ENCODE data around the gene OR5AN1. TPM values are rescaled to one million over a fixed set of nuclear protein-coding genes. Genes with fewer than 3 reads are reported as not detected.

OR5AN1 gene
- total and polyA plus RNA-seq, 8 donors: not detected

GRCh38 chr11:59413646-59414045 is 55.0 kb downstream of the OR5AN1 start:
- DNase-seq (no peak), ATAC-seq (no peak)
- Histone ChIP-seq H3K9me3 (peaks cover 0 to 20% of the 10 kb centered on the region in 2 donors), H3K4me3 (no peak overlapping the region), H3K27me3 (no peaks in the 10 kb centered on the region), H3K4me1 (no peaks in the 10 kb centered on the region), H3K27ac (no peak overlapping the region), H3K36me3 (no peaks in the 10 kb centered on the region)
- no peak for TF ChIP-seq CTCF (IDR thresholded peaks at IDR 0.05)
- intact Hi-C loops (cut with DNase I): no loop called here

GRCh38 chr11:59415111-59415510 is 56.4 kb downstream of the OR5AN1 start:
- no peak overlapping the region for H3K27ac ChIP-seq
- H3K36me3 ChIP-seq: no peaks in the 10 kb centered on the region
- intact Hi-C loops (cut with DNase I): no loop called here
- peaks cover 0 to 6% of the 10 kb centered on the region in 2 donors for H3K9me3 ChIP-seq
- DNase-seq (no peak), ATAC-seq (no peak)
- no peak for TF ChIP-seq CTCF (IDR thresholded peaks at IDR 0.05)
- H3K27me3 ChIP-seq: no peaks in the 10 kb centered on the region
- H3K4me3 ChIP-seq: no peak overlapping the region
- H3K4me1 ChIP-seq: no peaks in the 10 kb centered on the region

- ATAC-seq: no peak
Measured at GRCh38 chr11:59416613-59417012, 57.9 kb downstream of the OR5AN1 start.

GRCh38 chr11:59417023-59417422 is 58.3 kb downstream of the OR5AN1 start:
- Histone ChIP-seq H3K4me1 (no peaks in the 10 kb centered on the region), H3K36me3 (no peaks in the 10 kb centered on the region), H3K4me3 (no peak overlapping the region), H3K27ac (no peak overlapping the region), H3K27me3 (no peaks in the 10 kb centered on the region), H3K9me3 (no peaks in the 10 kb centered on the region)
- TF ChIP-seq CTCF (IDR thresholded peaks at IDR 0.05): no peak
- intact Hi-C loops (cut with DNase I): no loop called here
- ATAC-seq (no peak), DNase-seq (no peak)

More at GRCh38 chr11:59416613-59417012, 57.9 kb downstream of the OR5AN1 start:
- no peak for TF ChIP-seq CTCF (IDR thresholded peaks at IDR 0.05)
- Histone ChIP-seq H3K4me1 (no peaks in the 10 kb centered on the region), H3K27ac (no peak overlapping the region), H3K36me3 (no peaks in the 10 kb centered on the region), H3K9me3 (no peaks in the 10 kb centered on the region), H3K27me3 (no peaks in the 10 kb centered on the region), H3K4me3 (no peak overlapping the region)
- DNase-seq: no peak
- intact Hi-C loops (cut with DNase I): no loop called here

- no peak for TF ChIP-seq CTCF (IDR thresholded peaks at IDR 0.05)
- no peak overlapping the region for H3K27ac ChIP-seq
- H3K4me1 ChIP-seq: no peaks in the 10 kb centered on the region
- no peak for ATAC-seq
- intact Hi-C loops (cut with DNase I): no loop called here
- no peak overlapping the region for H3K4me3 ChIP-seq
- H3K9me3 ChIP-seq: no peaks in the 10 kb centered on the region
- DNase-seq: no peak
- no peaks in the 10 kb centered on the region for H3K36me3 ChIP-seq
- no peaks in the 10 kb centered on the region for H3K27me3 ChIP-seq
Measured at GRCh38 chr11:59418156-59418555, 59.5 kb downstream of the OR5AN1 start.

Other genes with a start within 250 kb of the OR5AN1 start
- 10 to 100 TPM; 50.3 to 55.9 TPM for gene FAM111A, start 216.0 kb upstream of the OR5AN1 start, total RNA-seq
- 100 to 1,000 TPM in 3 of 6 donors, 10 to 100 TPM in 3; 82.8 to 113 (median 97.1) TPM for gene FAM111A, start 216.0 kb upstream of the OR5AN1 start, polyA plus RNA-seq (ENCODE audit: insufficient read length in 6 of 6)
- gene DTX4, start 186.8 kb upstream of the OR5AN1 start, total RNA-seq: 10 to 100 TPM; 33.2 to 43.4 TPM
- 10 to 100 TPM; 65.0 to 74.9 (median 70.0) TPM for gene DTX4, start 186.8 kb upstream of the OR5AN1 start, polyA plus RNA-seq (ENCODE audit: insufficient read length in 6 of 6)
- gene MPEG1, start 146.0 kb upstream of the OR5AN1 start, total RNA-seq: 10 to 100 TPM; 23.5 to 68.7 TPM
- 10 to 100 TPM; 12.3 to 16.9 (median 14.9) TPM for gene MPEG1, start 146.0 kb upstream of the OR5AN1 start, polyA plus RNA-seq (ENCODE audit: insufficient read length in 6 of 6)
- gene OR5A2, start 67.5 kb downstream of the OR5AN1 start, total RNA-seq: not detected
- under 1 TPM in 5 of 6 donors, not detected in 1; 0.01 to 0.06 (median 0.03) TPM for gene OR5A2, start 67.5 kb downstream of the OR5AN1 start, polyA plus RNA-seq (ENCODE audit: insufficient read length in 6 of 6)
- not detected for gene OR5A1, start 77.6 kb downstream of the OR5AN1 start, total RNA-seq
- under 1 TPM in 4 of 6 donors, not detected in 2; 0.01 to 0.04 (median 0.03) TPM for gene OR5A1, start 77.6 kb downstream of the OR5AN1 start, polyA plus RNA-seq (ENCODE audit: insufficient read length in 6 of 6)
- gene OR4D6, start 98.1 kb downstream of the OR5AN1 start, total RNA-seq: not detected
- gene OR4D6, start 98.1 kb downstream of the OR5AN1 start, polyA plus RNA-seq (ENCODE audit: insufficient read length in 6 of 6): not detected
- not detected for gene OR4D10, start 114.4 kb downstream of the OR5AN1 start, total RNA-seq
- not detected for gene OR4D10, start 114.4 kb downstream of the OR5AN1 start, polyA plus RNA-seq (ENCODE audit: insufficient read length in 6 of 6)
- gene OR4D11, start 144.7 kb downstream of the OR5AN1 start, total RNA-seq: not detected
- gene OR4D11, start 144.7 kb downstream of the OR5AN1 start, polyA plus RNA-seq (ENCODE audit: insufficient read length in 6 of 6): not detected
- gene OR4D9, start 152.6 kb downstream of the OR5AN1 start, total RNA-seq: not detected
- gene OR4D9, start 152.6 kb downstream of the OR5AN1 start, polyA plus RNA-seq (ENCODE audit: insufficient read length in 6 of 6): under 1 TPM; 0.03 to 0.06 (median 0.05) TPM

Measured in left lung (tissue), 10 donors.